ENCODE data around the gene ART4. TPM values are rescaled to one million over a fixed set of nuclear protein-coding genes. Genes with fewer than 3 reads are reported as not detected.

Gene ART4
- total RNA-seq, 1 donor from 2014 or later: not detected

GRCh38 chr12:14826491-14826890 lies 16.8 kb downstream of the ART4 start:
- no peak overlapping the region for H3K4me3 ChIP-seq (ENCODE audit: low read depth, low read length)
- TF ChIP-seq, protein P1, sequence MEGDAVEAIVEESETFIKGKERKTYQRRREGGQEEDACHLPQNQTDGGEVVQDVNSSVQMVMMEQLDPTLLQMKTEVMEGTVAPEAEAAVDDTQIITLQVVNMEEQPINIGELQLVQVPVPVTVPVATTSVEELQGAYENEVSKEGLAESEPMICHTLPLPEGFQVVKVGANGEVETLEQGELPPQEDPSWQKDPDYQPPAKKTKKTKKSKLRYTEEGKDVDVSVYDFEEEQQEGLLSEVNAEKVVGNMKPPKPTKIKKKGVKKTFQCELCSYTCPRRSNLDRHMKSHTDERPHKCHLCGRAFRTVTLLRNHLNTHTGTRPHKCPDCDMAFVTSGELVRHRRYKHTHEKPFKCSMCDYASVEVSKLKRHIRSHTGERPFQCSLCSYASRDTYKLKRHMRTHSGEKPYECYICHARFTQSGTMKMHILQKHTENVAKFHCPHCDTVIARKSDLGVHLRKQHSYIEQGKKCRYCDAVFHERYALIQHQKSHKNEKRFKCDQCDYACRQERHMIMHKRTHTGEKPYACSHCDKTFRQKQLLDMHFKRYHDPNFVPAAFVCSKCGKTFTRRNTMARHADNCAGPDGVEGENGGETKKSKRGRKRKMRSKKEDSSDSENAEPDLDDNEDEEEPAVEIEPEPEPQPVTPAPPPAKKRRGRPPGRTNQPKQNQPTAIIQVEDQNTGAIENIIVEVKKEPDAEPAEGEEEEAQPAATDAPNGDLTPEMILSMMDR (IDR thresholded peaks at IDR 0.05; ENCODE audit: insufficient read depth, low read length, poor library complexity, severe bottlenecking): no peak
- H3K27me3 ChIP-seq (ENCODE audit: control insufficient read depth, insufficient read depth, low read length): no peaks in the 10 kb centered on the region
- no peak for DNase-seq (ENCODE audit: low read depth)
- no peaks in the 10 kb centered on the region for H3K36me3 ChIP-seq (ENCODE audit: control insufficient read depth, insufficient read depth, low read length)

DNA sequence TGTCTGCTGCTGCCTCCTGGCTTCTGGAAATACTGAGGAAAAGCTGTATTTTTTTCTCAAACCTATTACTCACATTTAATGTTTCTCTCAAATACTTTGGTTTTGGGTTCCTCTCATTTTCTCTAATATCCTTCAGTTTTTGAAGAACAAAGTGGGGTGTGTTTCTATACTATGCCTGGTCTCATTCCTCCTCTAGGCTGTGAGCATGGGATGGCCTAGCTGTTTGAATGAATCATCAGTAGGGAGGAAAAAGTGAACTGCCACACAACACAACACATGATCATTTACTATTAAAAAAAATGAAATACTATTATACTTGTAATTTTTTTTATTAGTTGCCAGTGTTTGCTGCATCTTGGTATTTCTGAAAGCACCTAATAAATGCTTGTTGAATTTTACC lies 18.1 kb downstream of the ART4 start:
- Histone ChIP-seq H3K27me3 (ENCODE audit: control insufficient read depth, insufficient read depth, low read length) (no peaks in the 10 kb centered on the region), H3K36me3 (ENCODE audit: control insufficient read depth, insufficient read depth, low read length) (no peaks in the 10 kb centered on the region), H3K4me3 (ENCODE audit: low read depth, low read length) (no peak overlapping the region)
- no peak for DNase-seq (ENCODE audit: low read depth)
- TF ChIP-seq, protein P1 (IDR thresholded peaks at IDR 0.05; ENCODE audit: insufficient read depth, low read length, poor library complexity, severe bottlenecking): no peak

- Histone ChIP-seq H3K4me3 (ENCODE audit: low read depth, low read length) (no peak overlapping the region), H3K27me3 (ENCODE audit: control insufficient read depth, insufficient read depth, low read length) (no peaks in the 10 kb centered on the region), H3K36me3 (ENCODE audit: control insufficient read depth, insufficient read depth, low read length) (no peaks in the 10 kb centered on the region)
- TF ChIP-seq, protein P1 (IDR thresholded peaks at IDR 0.05; ENCODE audit: insufficient read depth, low read length, poor library complexity, severe bottlenecking): no peak
- no peak for DNase-seq (ENCODE audit: low read depth)
These were observed 19.2 kb downstream of the ART4 start for GRCh38 chr12:14824012-14824634.

DNA sequence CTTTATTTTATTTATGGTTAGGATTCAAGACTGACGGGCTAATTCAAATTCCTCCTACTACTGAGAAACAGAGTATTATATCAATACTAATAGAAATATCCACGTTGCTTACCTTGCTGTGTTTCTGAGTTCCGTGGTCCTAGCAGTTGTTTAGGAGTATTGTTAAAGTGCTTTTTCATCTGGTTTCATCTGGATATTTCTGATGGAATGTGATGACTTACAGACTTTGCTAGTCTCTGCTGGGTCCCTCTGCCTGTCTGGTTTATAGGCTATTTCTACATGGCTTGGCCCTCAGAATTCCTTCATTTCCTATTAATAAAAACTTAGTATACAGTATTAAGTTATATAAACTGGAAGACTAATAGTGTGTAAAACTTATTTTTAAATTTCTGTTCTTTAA lies 29.3 kb downstream of the ART4 start, which contains the start of gene SMCO3:
Gene SMCO3 (minus strand): TSS at position 169 of the 400 bp plus-strand sequence. CDS start 7,502 bp downstream, outside the sequence.
- Histone ChIP-seq H3K27me3 (ENCODE audit: control insufficient read depth, insufficient read depth, low read length) (no peaks in the 10 kb centered on the region), H3K4me3 (ENCODE audit: low read depth, low read length) (no peak within 1 kb of the TSS)
- TF ChIP-seq, protein P1 (IDR thresholded peaks at IDR 0.05; ENCODE audit: insufficient read depth, low read length, poor library complexity, severe bottlenecking): no peak

GRCh38 chr12:14811486-14811885 lies 31.8 kb downstream of the ART4 start:
- TF ChIP-seq, protein P1 (IDR thresholded peaks at IDR 0.05; ENCODE audit: insufficient read depth, low read length, poor library complexity, severe bottlenecking): no peak
- Histone ChIP-seq H3K36me3 (ENCODE audit: control insufficient read depth, insufficient read depth, low read length) (no peaks in the 10 kb centered on the region), H3K4me3 (ENCODE audit: low read depth, low read length) (no peak overlapping the region), H3K27me3 (ENCODE audit: control insufficient read depth, insufficient read depth, low read length) (no peaks in the 10 kb centered on the region)
- DNase-seq (ENCODE audit: low read depth): no peak

More for the DNA sequence above, 29.3 kb downstream of the ART4 start, which contains the start of gene SMCO3:
- no peaks in the 10 kb centered on the region for H3K36me3 ChIP-seq (ENCODE audit: control insufficient read depth, insufficient read depth, low read length)
- DNase-seq (ENCODE audit: low read depth): no peak
